ENCODE results near the gene EGFL6. TPM values are rescaled to one million over a fixed set of nuclear protein-coding genes. Genes with fewer than 3 reads are reported as not detected.
A peak's percentile ranks its signal among the peaks of the same experiment; 100 is the strongest.
"Not testable (repeated sequence)": the region's sequence is repeated elsewhere in the genome, so short reads cannot be mapped to it uniquely, and the experiment has no call there.

EGFL6 gene
- total and polyA plus RNA-seq, 8 donors: 0.02 to 0.28 (median 0.06) TPM; not detected in 3

GRCh38 chrX:13638021-13638420 is 68.6 kb downstream of the EGFL6 start:
- no peak overlapping the region for H3K27ac ChIP-seq
- H3K4me3 ChIP-seq: no peak overlapping the region
- no peak for FAIRE-seq
- H3K9me3 ChIP-seq: no peaks in the 10 kb centered on the region
- no peaks in the 10 kb centered on the region for H3K4me1 ChIP-seq
- 59 to 62% methylated on average over 1 of the region's 1 CpG for WGBS, 2 donors
- no peak for ATAC-seq
- intact Hi-C loops (cut with DNase I): no loop called here
- no peaks in the 10 kb centered on the region for H3K36me3 ChIP-seq
- no peak for TF ChIP-seq CTCF (IDR thresholded peaks at IDR 0.05)
- peaks cover 0 to 17% (median 3%) of the 10 kb centered on the region in 4 donors for H3K27me3 ChIP-seq
- DNase-seq: no peak

- DNase-seq: no peak
- TF ChIP-seq CTCF (IDR thresholded peaks at IDR 0.05): no peak
- intact Hi-C loops (cut with DNase I): no loop called here
- no peaks in the 10 kb centered on the region for H3K4me1 ChIP-seq
- H3K9me3 ChIP-seq: no peaks in the 10 kb centered on the region
- ATAC-seq: no peak
- H3K4me3 ChIP-seq: no peak overlapping the region
- H3K27ac ChIP-seq: no peak overlapping the region
- FAIRE-seq: no peak
- 27 to 29% methylated on average over 3 of the region's 3 CpGs for WGBS, 2 donors
- peaks cover 0 to 10% (median 3%) of the 10 kb centered on the region in 4 donors for H3K27me3 ChIP-seq
- no peaks in the 10 kb centered on the region for H3K36me3 ChIP-seq
Measured at GRCh38 chrX:13638826-13639225, 69.4 kb downstream of the EGFL6 start.

GRCh38 chrX:13641684-13642083 is 72.3 kb downstream of the EGFL6 start:
- intact Hi-C loops (cut with DNase I); H3K27ac ChIP-seq; H3K9me3 ChIP-seq; FAIRE-seq; H3K4me1 ChIP-seq; H3K4me3 ChIP-seq; ATAC-seq; DNase-seq; H3K36me3 ChIP-seq: not testable (repeated sequence)
- H3K27me3 ChIP-seq: peaks cover 0 to 12% (median 0%) of the 10 kb centered on the region in 4 donors
- WGBS, 2 donors: 58 to 61% methylated on average over 2 of the region's 4 CpGs

- Histone ChIP-seq H3K36me3 (no peaks in the 10 kb centered on the region), H3K9me3 (no peaks in the 10 kb centered on the region), H3K4me1 (no peaks in the 10 kb centered on the region), H3K27me3 (peaks cover 0 to 6% (median 0%) of the 10 kb centered on the region in 4 donors), H3K27ac (no peak overlapping the region), H3K4me3 (no peak overlapping the region)
- FAIRE-seq (no peak), ATAC-seq (no peak), DNase-seq (no peak)
- WGBS, 2 donors: 49 to 51% methylated on average over 9 of the region's 9 CpGs
- intact Hi-C loops (cut with DNase I): loop anchor here in 1 of 3 donors (5.0 kb wide), 1 partner anchor 138 kb away; no protein-coding TSS in a partner anchor
- TF ChIP-seq CTCF (IDR thresholded peaks at IDR 0.05): no peak
Measured at GRCh38 chrX:13645464-13646153, 76.2 kb downstream of the EGFL6 start.

GRCh38 chrX:13646154-13646549 is 76.8 kb downstream of the EGFL6 start:
- peak; percentile 12 to 56 (median 44) for TF ChIP-seq CTCF (IDR thresholded peaks at IDR 0.05)
- no peak overlapping the region for H3K27ac ChIP-seq
- no peaks in the 10 kb centered on the region for H3K9me3 ChIP-seq
- FAIRE-seq: peak; percentile 74
- ATAC-seq: peak; percentile 61 to 90 (median 86)
- intact Hi-C loops (cut with DNase I): loop anchor here in 1 of 3 donors (5.0 kb wide), 1 partner anchor 139 kb away; no protein-coding TSS in a partner anchor
- no peaks in the 10 kb centered on the region for H3K4me1 ChIP-seq
- 25 to 31% methylated on average over 3 of the region's 3 CpGs for WGBS, 2 donors
- no peak overlapping the region for H3K4me3 ChIP-seq
- DNase-seq: peak in 5 of 6 donors; percentile 35 to 67 (median 60)
- H3K27me3 ChIP-seq: peaks cover 0 to 6% (median 0%) of the 10 kb centered on the region in 4 donors
- no peaks in the 10 kb centered on the region for H3K36me3 ChIP-seq
